Hippocampal formation (tissue), 2 donors: Measurements from ENCODE around the gene RIC1.
A peak's percentile ranks its signal among the peaks of the same experiment; 100 is the strongest.
"Not testable (repeated sequence)": the region's sequence is repeated elsewhere in the genome, so short reads cannot be mapped to it uniquely, and the experiment has no call there.

Source experiments
- DNase-seq, 2 donors: peaks; one replicate each; lab custom pipeline; 2025; lab: John Stamatoyannopoulos, UW

Gene RIC1

DNA sequence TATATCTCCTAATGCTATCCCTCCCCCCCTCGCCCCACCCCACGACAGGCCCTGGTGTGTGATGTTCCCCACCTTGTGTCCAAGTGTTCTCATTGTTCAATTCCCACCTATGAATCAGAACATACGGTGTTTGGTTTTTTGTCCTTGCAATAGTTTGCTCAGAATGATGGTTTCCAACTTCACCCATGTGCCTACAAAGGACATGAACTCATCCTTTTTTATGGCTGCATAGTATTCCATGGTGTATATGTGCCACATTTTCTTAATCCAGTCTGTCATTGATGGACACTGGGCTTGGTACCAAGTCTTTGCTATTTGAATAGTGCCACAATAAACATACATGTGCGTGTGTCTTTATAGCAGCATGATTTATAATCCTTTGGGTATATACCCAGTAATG is 93.8 kb downstream of the RIC1 start:
- not testable (repeated sequence) for DNase-seq

GRCh38 chr9:5735072-5735471 is 106.2 kb downstream of the RIC1 start:
- DNase-seq: no peak

GRCh38 chr9:5736563-5737346 is 107.8 kb downstream of the RIC1 start:
- no peak for DNase-seq

DNA sequence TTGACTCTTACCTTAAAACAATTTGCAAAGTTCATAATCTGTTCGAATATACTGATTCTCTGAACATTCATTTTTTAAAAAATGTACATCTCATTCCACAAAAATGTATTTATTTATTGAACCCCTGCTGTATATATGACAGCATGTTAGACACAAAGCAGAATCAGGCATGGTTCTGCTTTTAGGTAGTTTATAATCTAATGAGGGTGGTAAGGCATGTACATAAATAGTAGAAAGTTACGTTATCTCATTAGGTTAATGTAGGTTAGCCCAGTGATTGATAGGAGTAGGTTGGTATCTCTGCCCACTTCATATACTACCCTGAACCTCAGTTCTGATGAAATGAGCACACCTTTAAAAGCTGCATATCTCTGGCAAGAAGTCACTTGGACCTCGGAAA is 114.2 kb downstream of the RIC1 start:
- no peak for DNase-seq

DNA sequence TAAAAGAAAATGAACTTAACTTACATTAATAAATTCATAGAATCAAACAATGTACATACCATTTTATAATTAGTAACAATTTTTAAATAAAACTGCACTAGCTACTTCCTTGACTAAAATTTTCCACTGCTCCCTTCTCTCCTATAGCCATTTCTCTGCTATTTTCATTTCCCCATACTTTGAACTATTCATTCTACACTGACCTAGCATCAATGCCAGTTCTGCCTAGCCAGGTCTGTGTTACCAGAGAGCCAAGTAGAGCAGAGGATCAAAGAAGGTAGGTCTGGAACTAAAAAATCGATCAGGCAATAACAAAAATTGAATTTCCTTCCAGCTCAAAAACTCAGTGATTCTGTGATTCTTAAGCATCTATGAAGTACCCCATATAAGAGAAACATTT is 119.5 kb downstream of the RIC1 start:
- no peak for DNase-seq

DNA sequence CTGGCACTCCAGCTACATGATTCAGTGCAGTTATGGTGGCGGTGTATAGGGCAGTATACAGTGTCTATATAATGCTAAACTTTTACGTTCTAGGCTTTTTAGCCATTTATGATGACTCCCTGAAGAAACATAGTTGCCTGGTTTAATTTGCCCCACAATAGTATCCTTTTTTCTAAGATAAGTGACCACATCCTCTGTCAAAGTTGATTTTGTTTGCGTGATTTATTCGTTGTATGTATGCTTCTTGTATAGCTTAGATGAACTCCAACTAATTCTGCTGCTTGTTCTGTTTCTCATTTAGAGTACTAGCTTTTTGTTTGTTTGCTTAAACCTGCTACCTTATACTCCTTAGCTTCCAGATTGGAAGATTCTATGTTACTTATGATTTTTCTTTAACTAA is 120.4 kb downstream of the RIC1 start:
- DNase-seq: no peak

DNA sequence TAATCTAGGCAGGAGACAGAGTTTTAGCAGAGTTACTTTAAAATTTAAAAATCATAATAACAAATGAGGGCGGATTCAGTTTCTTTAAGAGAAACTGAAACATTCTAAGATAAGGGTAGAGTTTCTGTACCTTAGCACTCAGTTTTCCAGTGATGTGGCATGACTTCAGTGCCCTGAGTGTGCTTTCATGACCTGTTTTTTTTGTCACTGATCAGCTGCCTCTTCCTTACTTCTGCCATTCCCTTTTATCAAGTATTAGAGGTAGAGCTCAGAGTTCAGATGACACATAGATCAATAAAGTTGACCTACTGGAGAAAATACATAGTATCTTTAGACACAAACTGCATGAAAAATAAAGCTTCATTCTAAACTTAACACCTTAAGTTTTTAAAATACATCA is 121.7 kb downstream of the RIC1 start:
- DNase-seq: no peak

- no peak for DNase-seq
Measured at GRCh38 chr9:5756633-5757032, 127.7 kb downstream of the RIC1 start.

DNA sequence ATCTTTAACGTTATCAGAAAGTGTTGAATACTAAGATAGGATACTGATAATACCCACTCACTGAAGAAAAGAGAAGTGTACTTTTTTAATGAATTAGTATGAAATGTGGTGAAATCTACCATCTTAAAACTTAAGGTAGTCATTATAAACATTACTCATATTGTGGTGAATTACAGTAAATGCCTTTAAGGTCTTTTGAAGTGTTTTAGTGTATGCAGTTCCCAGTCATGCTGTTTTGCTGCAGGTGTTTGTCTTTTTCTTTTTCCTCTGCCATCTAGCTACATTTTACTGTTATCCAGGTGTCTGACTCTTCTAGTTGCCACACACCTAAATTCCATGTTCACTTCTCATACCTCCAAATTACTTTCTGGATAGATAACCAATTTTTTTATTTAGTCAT is 131.4 kb downstream of the RIC1 start:
- DNase-seq: no peak

GRCh38 chr9:5762421-5762820 is 133.5 kb downstream of the RIC1 start:
- no peak for DNase-seq

DNA sequence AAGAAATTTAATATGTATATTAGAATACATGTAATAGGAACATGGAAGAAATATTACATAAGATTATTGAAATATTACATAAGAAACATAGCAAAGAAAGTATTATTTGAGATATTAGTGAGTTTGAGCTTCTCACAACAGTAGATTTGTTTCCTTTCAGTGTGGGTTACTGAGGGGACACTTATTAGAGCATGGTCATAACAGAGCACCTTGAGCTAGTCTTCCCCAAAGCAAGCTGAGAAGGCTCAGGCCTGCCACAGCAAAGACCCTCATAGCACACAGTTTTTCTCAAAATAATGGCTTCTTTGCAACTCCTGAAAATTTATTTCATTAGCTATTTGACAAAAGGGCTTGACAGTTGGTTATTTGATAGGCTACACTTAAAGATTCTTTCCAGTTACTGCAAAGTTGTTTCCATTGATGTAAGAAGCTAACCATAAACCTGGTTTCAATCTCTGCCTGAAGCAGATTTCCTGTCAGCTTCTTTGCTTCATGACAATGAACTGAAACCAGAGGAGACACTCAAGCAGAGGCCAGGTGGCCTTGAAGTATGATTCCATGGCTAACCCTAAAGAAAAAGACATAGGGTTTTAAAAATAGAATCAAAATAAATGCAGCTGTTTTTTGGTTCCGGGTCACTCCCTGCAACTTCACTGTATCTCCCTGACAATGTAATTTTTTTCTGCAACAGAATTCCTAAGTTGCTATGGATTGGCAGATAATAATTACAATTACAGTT is 135.4 kb downstream of the RIC1 start:
- no peak for DNase-seq

DNA sequence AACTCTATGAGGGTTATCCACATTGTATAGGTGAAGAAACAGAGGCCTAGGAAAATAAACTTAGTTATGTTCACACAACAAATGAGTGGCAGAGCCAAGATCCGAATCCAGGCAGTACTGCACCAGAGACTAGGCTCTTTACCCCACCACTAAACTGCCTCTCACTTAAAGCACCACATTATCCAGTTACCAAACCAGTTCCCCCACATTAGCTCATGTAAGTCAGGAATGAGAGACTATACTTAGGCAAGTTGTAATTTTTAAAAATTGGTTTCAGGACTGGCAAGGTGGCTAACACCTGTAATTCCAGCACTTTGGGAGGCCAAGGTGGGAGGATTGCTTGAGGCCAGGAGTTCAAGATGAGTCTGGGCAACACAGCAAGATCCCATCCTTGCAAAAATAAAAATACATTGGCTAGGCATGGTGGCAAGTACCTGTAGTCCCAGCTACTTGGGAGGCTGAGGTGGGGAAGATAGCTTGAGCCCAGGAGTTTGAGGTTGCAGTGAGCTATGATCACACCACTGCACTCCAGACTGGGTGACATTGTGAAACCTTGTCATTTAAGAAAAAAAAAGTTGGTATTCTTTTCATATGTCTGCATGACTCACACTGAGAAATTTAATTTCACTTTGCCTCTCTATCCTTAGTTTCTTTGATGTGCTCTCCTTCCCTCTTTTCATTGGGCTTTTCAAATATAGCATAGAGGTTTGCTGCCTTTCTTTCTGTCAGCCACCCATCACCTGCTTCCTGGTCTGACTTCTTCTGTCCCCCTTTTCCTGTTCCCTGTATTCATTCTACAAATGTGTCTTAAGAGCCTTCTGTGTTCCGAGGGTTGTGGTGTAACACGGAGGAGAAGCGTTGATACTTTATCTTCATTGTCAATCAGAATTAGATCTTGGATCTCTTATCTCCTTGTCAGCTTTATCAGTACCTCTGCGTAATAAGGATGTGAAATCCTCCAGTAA is 139.3 kb downstream of the RIC1 start:
- no peak for DNase-seq

DNA sequence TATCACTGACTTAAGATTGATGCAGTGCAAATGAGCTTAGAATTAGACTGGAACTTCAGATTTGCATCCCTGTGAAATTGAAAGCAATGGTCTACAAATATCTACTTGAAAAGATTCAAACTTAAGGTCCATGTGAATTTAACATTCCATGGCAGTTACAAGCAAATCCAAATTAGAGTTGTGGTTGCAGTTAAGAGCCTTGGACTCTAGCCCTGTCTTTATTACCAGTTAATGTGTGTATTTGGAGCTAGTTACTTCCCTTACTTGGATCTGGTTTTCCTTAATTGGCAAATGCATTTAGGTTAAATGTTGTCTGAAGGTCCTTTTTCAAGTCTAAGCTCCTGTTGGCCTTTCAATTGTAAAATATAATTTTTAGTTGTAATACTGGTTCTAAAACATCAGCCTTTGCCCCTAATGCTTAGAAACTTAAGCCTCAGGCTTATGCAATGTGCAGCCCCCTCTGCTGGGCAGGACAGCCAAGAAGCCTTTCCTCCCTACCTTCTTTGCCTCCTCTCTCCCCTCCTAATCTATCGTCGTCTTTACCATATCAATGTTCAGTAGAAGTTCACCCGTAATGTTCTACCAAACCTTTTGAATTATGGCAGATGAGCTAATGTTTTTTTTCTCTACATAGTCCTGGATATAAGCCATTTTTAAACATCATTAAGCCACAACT is 144.6 kb downstream of the RIC1 start:
- no peak for DNase-seq

DNA sequence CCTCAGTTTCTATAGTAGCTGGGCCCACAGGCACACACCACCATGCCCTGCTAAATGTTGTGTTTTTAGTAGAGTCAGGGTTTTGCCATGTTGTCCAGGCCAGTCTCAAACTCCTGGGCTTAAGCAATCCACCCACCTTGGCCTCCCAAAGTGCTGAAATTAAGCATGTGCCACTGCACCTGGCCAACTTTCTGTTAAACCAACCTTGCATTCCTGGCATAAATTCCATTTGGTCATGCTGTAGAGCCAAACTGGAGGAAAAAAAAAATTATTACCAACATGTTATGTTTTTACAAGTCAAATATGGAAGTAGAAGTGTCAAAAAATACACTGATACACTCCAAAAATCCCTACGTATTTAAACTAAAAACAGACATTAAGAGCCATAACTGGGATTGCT is 149.9 kb downstream of the RIC1 start:
- DNase-seq: no peak

GRCh38 chr9:5779705-5780218 is 150.9 kb downstream of the RIC1 start:
- DNase-seq: not testable (repeated sequence)

- not testable (repeated sequence) for DNase-seq
Measured at GRCh38 chr9:5783420-5783819, 154.5 kb downstream of the RIC1 start.

- no peak for DNase-seq
Measured at GRCh38 chr9:5783982-5784381, 155.1 kb downstream of the RIC1 start.

- DNase-seq: no peak
Measured at GRCh38 chr9:5784526-5785315, 155.8 kb downstream of the RIC1 start.

DNA sequence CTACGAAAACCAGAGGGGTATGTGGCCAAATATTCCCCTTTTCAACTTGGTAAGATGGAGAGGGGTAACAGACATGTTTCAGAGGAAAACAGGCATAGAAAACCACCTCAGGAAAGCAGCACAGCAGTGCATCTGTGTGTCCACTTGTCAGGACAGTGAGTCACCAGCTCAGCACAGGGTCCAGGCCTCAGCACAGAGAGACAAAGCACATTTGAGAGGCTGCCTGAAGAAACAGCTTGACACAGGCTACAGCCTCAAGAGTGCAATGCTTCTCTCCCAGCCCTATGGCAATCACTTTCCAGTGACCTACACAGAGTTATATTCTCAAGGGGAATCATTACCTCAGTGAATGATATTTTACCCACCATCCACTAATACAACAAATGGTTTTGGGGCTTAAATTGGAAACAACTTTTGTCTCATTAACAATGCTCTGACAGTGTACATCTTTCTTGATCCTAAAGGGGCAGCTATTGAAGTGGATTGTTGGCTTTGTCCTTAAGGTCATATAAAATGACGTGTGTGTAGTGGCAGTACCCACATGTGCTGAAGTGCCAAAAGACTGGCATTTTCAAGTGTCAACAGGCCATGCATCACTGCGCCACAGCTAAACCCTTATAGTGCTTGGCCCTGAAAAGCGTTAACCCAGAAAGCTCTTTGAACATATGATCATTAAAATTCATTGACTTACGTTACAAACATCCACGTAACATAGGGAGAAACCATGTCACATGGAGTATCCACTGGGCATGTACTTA is 157.6 kb downstream of the RIC1 start:
- DNase-seq: peak in 1 of 2 donors; percentile 38

GRCh38 chr9:5787220-5787619 is 158.3 kb downstream of the RIC1 start:
- no peak for DNase-seq
